K562 treated with DMSO at 1 percent for 24 hours (cell line): ENCODE data around the gene IGFL4. TPM values are rescaled to one million over a fixed set of nuclear protein-coding genes. Genes with fewer than 3 reads are reported as not detected.

ENCODE experiments used
- total RNA-seq: library from RNA; unstranded; fragments of 300-600 nt; gene quantifications from 2 replicates; pipeline ENCODE4 v1.2.3, GENCODE V29; 2022; ENCODE audit warnings: low read depth; ENCODE audit not compliant: insufficient read depth

IGFL4 gene
- not detected in 2 replicates for total RNA-seq

GRCh38 chr19:46040952-46041500 lies at the start of gene IGFL4:
Gene IGFL4 (minus strand): TSS chr19:46041002. CDS start chr19:46040962, 40 bp downstream.

GRCh38 chr19:46022431-46023310 lies 18.1 kb downstream of the IGFL4 start, which contains the start of gene PGLYRP1:
Gene PGLYRP1 (minus strand): TSS chr19:46023053. CDS start chr19:46023021, 32 bp downstream.

GRCh38 chr19:45994998-45995714 lies 45.6 kb downstream of the IGFL4 start, which contains the start of gene CCDC61:
Gene CCDC61 (plus strand): TSS chr19:45995467. CDS start chr19:46003019, 7,552 bp downstream.

Other genes with a start within 250 kb of the IGFL4 start
- 48.1 and 53.1 TPM in 2 replicates for gene DMWD, start 248.2 kb downstream of the IGFL4 start, total RNA-seq
- gene RSPH6A, start 225.7 kb downstream of the IGFL4 start, total RNA-seq = 0.36 TPM in 1 of 2 replicates, not detected in the other
- 87.3 and 96.3 TPM in 2 replicates for gene SYMPK, start 177.9 kb downstream of the IGFL4 start, total RNA-seq
- gene FOXA3, start 176.7 kb downstream of the IGFL4 start, total RNA-seq = 9.5 TPM in 2 replicates
- 80.4 and 83.3 TPM in 2 replicates for gene IRF2BP1, start 154.9 kb downstream of the IGFL4 start, total RNA-seq
- 11.8 and 15.2 TPM in 2 replicates for gene MYPOP, start 138.4 kb downstream of the IGFL4 start, total RNA-seq
- not detected in 2 replicates for gene NANOS2, start 126.2 kb downstream of the IGFL4 start, total RNA-seq
- gene NOVA2, start 67.1 kb downstream of the IGFL4 start, total RNA-seq = 0.05 TPM in 1 of 2 replicates, not detected in the other
- 12.7 and 12.8 TPM in 2 replicates for gene CCDC61, start 45.5 kb downstream of the IGFL4 start, total RNA-seq
- gene PGLYRP1, start 17.9 kb downstream of the IGFL4 start, total RNA-seq = not detected in 2 replicates
- gene IGFL3, start 83.7 kb upstream of the IGFL4 start, total RNA-seq = not detected in 2 replicates
- gene IGFL2, start 107.2 kb upstream of the IGFL4 start, total RNA-seq = 11.4 and 16.7 TPM in 2 replicates
- not detected in 2 replicates for gene IGFL1, start 188.7 kb upstream of the IGFL4 start, total RNA-seq